ENCODE measurements around the gene KBTBD6. TPM values are rescaled to one million over a fixed set of nuclear protein-coding genes. Genes with fewer than 3 reads are reported as not detected.

KBTBD6 gene
- total RNA-seq, 2 experiments from 2014 or later, result 8.3 to 11.1 TPM

DNA sequence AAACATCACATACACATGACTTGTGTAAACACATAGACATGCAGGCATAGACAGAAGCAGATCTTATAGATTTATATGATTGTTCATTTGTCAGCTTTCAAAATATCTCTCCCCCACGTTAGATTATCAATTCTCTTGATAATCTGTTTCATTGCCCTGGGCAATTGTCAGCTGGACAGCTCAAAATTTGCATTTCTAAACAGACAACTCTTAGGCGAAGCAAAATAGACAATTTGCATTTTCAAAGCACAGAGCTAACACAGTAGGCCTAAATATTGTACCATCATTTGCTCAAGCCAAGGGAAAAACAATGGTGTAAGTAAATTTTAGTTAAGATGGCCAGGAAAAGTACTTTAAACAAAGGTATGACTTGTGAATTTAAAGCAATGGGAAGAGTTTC lies 24.0 kb upstream of the KBTBD6 start:
- Histone ChIP-seq H3K36me3 (ENCODE audit: insufficient read depth, low read length) (no peaks in the 10 kb centered on the region), H3K4me3 (ENCODE audit: low read depth, low read length, poor library complexity, severe bottlenecking) (no peak overlapping the region), H3K4me1 (ENCODE audit: insufficient read depth, low read length, poor library complexity, severe bottlenecking) (no peaks in the 10 kb centered on the region), H3K4me2 (ENCODE audit: low read length) (no peak overlapping the region), H4K20me1 (ENCODE audit: insufficient read depth, low read length) (no peaks in the 10 kb centered on the region), H2AFZ (ENCODE audit: low read length) (no peak overlapping the region), H3K79me2 (ENCODE audit: insufficient read depth, low read depth, low read length) (no peaks in the 10 kb centered on the region), H3K27ac (ENCODE audit: low read depth, low read length, poor library complexity, severe bottlenecking) (no peak overlapping the region), H3K9me3 (ENCODE audit: low read length) (peaks cover 8% of the 10 kb centered on the region), H3K9me2 (ENCODE audit: insufficient read depth, low read length) (no peaks in the 10 kb centered on the region)
- BruUV-seq (replicated peaks), result no TSS peak
- DNase-seq (ENCODE audit: low spot score), result no peak
- intact Hi-C loops (cut with micrococcal nuclease; ENCODE audit: unreplicated experiment), result no loop called here
- POLR2A ChIA-PET, result interaction anchor here (1.2 kb wide), 1 partner anchor 19 kb away, joined by 5 read pairs; no protein-coding TSS in a partner anchor
- TF ChIP-seq, protein P1, sequence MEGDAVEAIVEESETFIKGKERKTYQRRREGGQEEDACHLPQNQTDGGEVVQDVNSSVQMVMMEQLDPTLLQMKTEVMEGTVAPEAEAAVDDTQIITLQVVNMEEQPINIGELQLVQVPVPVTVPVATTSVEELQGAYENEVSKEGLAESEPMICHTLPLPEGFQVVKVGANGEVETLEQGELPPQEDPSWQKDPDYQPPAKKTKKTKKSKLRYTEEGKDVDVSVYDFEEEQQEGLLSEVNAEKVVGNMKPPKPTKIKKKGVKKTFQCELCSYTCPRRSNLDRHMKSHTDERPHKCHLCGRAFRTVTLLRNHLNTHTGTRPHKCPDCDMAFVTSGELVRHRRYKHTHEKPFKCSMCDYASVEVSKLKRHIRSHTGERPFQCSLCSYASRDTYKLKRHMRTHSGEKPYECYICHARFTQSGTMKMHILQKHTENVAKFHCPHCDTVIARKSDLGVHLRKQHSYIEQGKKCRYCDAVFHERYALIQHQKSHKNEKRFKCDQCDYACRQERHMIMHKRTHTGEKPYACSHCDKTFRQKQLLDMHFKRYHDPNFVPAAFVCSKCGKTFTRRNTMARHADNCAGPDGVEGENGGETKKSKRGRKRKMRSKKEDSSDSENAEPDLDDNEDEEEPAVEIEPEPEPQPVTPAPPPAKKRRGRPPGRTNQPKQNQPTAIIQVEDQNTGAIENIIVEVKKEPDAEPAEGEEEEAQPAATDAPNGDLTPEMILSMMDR (conservative IDR thresholded peaks at IDR 0.05; ENCODE audit: low read length), result no peak
- no peak for TF ChIP-seq EZH2phosphoT487 (IDR thresholded peaks at IDR 0.05; ENCODE audit: borderline replicate concordance, low read depth, low read length)
- CTCF ChIA-PET (ENCODE audit: unreplicated experiment), result no interaction called here

DNA sequence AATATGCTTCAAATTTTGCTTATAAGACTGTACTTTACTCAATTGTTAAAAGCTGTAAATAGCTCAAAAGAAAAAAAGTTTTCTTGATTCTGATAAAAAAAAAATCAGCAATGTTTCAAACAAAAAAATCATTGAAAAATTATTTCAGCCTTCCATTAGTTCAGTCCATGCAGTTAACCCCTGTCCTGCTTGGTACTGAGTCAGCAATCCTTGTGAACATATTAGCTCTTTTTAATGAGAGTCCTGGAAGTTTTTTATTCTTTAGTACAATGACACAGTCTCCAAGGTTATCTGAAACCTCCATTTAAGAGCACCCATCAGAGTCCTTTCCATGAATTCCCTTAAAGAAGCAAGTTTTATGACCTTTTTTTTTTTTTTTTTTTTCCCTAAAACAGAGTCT lies 21.4 kb upstream of the KBTBD6 start:
- Histone ChIP-seq H3K36me3 (ENCODE audit: insufficient read depth, low read length) (no peaks in the 10 kb centered on the region; the same call in 1 of the 2 replicates), H3K27ac (ENCODE audit: low read depth, low read length, poor library complexity, severe bottlenecking) (no peak overlapping the region), H3K4me2 (ENCODE audit: low read length) (no peak overlapping the region), H3K4me3 (ENCODE audit: low read depth, low read length, poor library complexity, severe bottlenecking) (no peak overlapping the region), H4K20me1 (ENCODE audit: insufficient read depth, low read length) (no peaks in the 10 kb centered on the region), H3K9me3 (ENCODE audit: low read length) (peaks cover 34% of the 10 kb centered on the region), H2AFZ (ENCODE audit: low read length) (no peak overlapping the region), H3K4me1 (ENCODE audit: insufficient read depth, low read length, poor library complexity, severe bottlenecking) (no peaks in the 10 kb centered on the region), H3K9me2 (ENCODE audit: insufficient read depth, low read length) (no peaks in the 10 kb centered on the region), H3K79me2 (ENCODE audit: insufficient read depth, low read depth, low read length) (no peaks in the 10 kb centered on the region)
- ChIA-PET POLR2A (interaction anchor here (0.6 to 0.9 kb wide), 6 partner anchors 8 to 163 kb away, joined by 3 to 6 read pairs (median 4); no protein-coding TSS in a partner anchor), CTCF (ENCODE audit: unreplicated experiment) (no interaction called here)
- TF ChIP-seq EZH2phosphoT487 (IDR thresholded peaks at IDR 0.05; ENCODE audit: borderline replicate concordance, low read depth, low read length), result no peak
- TF ChIP-seq, protein P1 (conservative IDR thresholded peaks at IDR 0.05; ENCODE audit: low read length), result no peak
- intact Hi-C loops (cut with micrococcal nuclease; ENCODE audit: unreplicated experiment), result no loop called here
- no peak for DNase-seq (ENCODE audit: low spot score)
- no TSS peak for BruUV-seq (replicated peaks)

DNA sequence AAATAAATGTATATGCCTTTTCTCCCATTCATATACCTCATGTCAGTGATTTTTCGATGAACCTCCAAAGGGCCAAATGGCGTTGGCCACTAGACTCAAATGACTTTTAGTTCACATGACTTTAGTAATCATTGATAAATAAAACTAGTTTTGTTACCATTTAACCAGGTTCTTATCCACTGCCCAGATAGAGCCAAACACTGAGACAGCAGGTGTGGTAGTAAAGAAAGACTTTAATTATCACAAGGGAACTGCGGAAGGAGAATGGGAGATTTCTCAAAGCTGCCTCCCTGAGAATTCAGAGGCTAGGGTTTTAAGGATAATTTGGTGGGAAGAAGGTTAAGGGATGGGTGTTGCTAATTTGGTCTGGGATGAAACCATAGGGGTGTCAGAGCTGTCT lies 19.4 kb upstream of the KBTBD6 start:
- DNase-seq (ENCODE audit: low spot score), result no peak
- intact Hi-C loops (cut with micrococcal nuclease; ENCODE audit: unreplicated experiment), result no loop called here
- ChIA-PET POLR2A (no interaction called here), CTCF (ENCODE audit: unreplicated experiment) (no interaction called here)
- Histone ChIP-seq H3K4me2 (ENCODE audit: low read length) (no peak overlapping the region), H3K27ac (ENCODE audit: low read depth, low read length, poor library complexity, severe bottlenecking) (no peak overlapping the region), H4K20me1 (ENCODE audit: insufficient read depth, low read length) (no peaks in the 10 kb centered on the region), H2AFZ (ENCODE audit: low read length) (no peak overlapping the region), H3K79me2 (ENCODE audit: insufficient read depth, low read depth, low read length) (no peaks in the 10 kb centered on the region), H3K4me1 (ENCODE audit: insufficient read depth, low read length, poor library complexity, severe bottlenecking) (no peaks in the 10 kb centered on the region), H3K9me2 (ENCODE audit: insufficient read depth, low read length) (no peaks in the 10 kb centered on the region), H3K36me3 (ENCODE audit: insufficient read depth, low read length) (no peaks in the 10 kb centered on the region; the same call in 1 of the 2 replicates), H3K4me3 (ENCODE audit: low read depth, low read length, poor library complexity, severe bottlenecking) (no peak overlapping the region), H3K9me3 (ENCODE audit: low read length) (peaks cover 52% of the 10 kb centered on the region)
- TF ChIP-seq, protein P1 (conservative IDR thresholded peaks at IDR 0.05; ENCODE audit: low read length), result no peak
- no peak for TF ChIP-seq EZH2phosphoT487 (IDR thresholded peaks at IDR 0.05; ENCODE audit: borderline replicate concordance, low read depth, low read length)
- no TSS peak for BruUV-seq (replicated peaks)

Data from OCI-LY7 (cell line).